Measurements from ENCODE around the gene BYSL. TPM values are rescaled to one million over a fixed set of nuclear protein-coding genes. Genes with fewer than 3 reads are reported as not detected.
A peak's percentile ranks its signal among the peaks of the same experiment; 100 is the strongest.

BYSL gene
- total and polyA plus RNA-seq, 4 donors = 3.4 to 12.0 (median 7.6) TPM

- Histone ChIP-seq H3K27ac (ENCODE audit: low read depth in 1 of 2, low read length in 2 of 2) (no peak overlapping the region), H3K27me3 (ENCODE audit: control insufficient read depth in 1 of 2, insufficient read depth in 2 of 2, low read length in 1 of 2) (no peaks in the 10 kb centered on the region), H3K4me3 (ENCODE audit: low read length in 2 of 2) (no peak overlapping the region), H3K36me3 (ENCODE audit: control insufficient read depth in 1 of 2, insufficient read depth in 2 of 2, low read length in 1 of 2) (peaks cover 11 to 13% of the 10 kb centered on the region in 2 donors), H3K4me1 (ENCODE audit: control insufficient read depth in 1 of 2, insufficient read depth in 2 of 2, low read length in 2 of 2) (no peaks in the 10 kb centered on the region), H3K9me3 (ENCODE audit: control insufficient read depth, low read length) (no peaks in the 10 kb centered on the region)
- WGBS, 2 donors = 96 to 100% methylated on average over 1 of the region's 1 CpG
- no peak for ATAC-seq (ENCODE audit: low FRiP score)
- no peak for DNase-seq
- intact Hi-C loops (cut with DNase I) = no loop called here
Measured at GRCh38 chr6:41901882-41902519, 19.3 kb upstream of the BYSL start.

- Histone ChIP-seq H3K36me3 (ENCODE audit: control insufficient read depth in 1 of 2, insufficient read depth in 2 of 2, low read length in 1 of 2) (peaks cover 11 to 12% of the 10 kb centered on the region in 2 donors), H3K4me3 (ENCODE audit: low read length in 2 of 2) (no peak overlapping the region), H3K27me3 (ENCODE audit: control insufficient read depth in 1 of 2, insufficient read depth in 2 of 2, low read length in 1 of 2) (no peaks in the 10 kb centered on the region), H3K27ac (ENCODE audit: low read depth in 1 of 2, low read length in 2 of 2) (no peak overlapping the region), H3K9me3 (ENCODE audit: control insufficient read depth, low read length) (no peaks in the 10 kb centered on the region), H3K4me1 (ENCODE audit: control insufficient read depth in 1 of 2, insufficient read depth in 2 of 2, low read length in 2 of 2) (no peaks in the 10 kb centered on the region)
- WGBS, 2 donors = 85 to 92% methylated on average over 1 of the region's 1 CpG
- DNase-seq (no peak), ATAC-seq (ENCODE audit: low FRiP score) (no peak)
- intact Hi-C loops (cut with DNase I) = no loop called here
Measured at GRCh38 chr6:41909727-41910126, 11.6 kb upstream of the BYSL start.

- ATAC-seq (ENCODE audit: low FRiP score) = no peak
- Histone ChIP-seq H3K9me3 (ENCODE audit: control insufficient read depth, low read length) (no peaks in the 10 kb centered on the region), H3K4me3 (ENCODE audit: low read length in 2 of 2) (no peak overlapping the region), H3K36me3 (ENCODE audit: control insufficient read depth in 1 of 2, insufficient read depth in 2 of 2, low read length in 1 of 2) (peaks cover 3% of the 10 kb centered on the region in 2 donors), H3K27me3 (ENCODE audit: control insufficient read depth in 1 of 2, insufficient read depth in 2 of 2, low read length in 1 of 2) (no peaks in the 10 kb centered on the region), H3K27ac (ENCODE audit: low read depth in 1 of 2, low read length in 2 of 2) (no peak overlapping the region), H3K4me1 (ENCODE audit: control insufficient read depth in 1 of 2, insufficient read depth in 2 of 2, low read length in 2 of 2) (no peaks in the 10 kb centered on the region)
- WGBS, 2 donors = 83 to 88% methylated on average over 2 of the region's 2 CpGs
- intact Hi-C loops (cut with DNase I) = no loop called here
- DNase-seq = no peak
Measured at GRCh38 chr6:41914343-41914742, 7.0 kb upstream of the BYSL start.

GRCh38 chr6:41914869-41915530 is 6.3 kb upstream of the BYSL start:
- H3K4me1 ChIP-seq (ENCODE audit: control insufficient read depth in 1 of 2, insufficient read depth in 2 of 2, low read length in 2 of 2) = no peaks in the 10 kb centered on the region
- peaks cover 3% of the 10 kb centered on the region in 2 donors for H3K36me3 ChIP-seq (ENCODE audit: control insufficient read depth in 1 of 2, insufficient read depth in 2 of 2, low read length in 1 of 2)
- no peaks in the 10 kb centered on the region for H3K27me3 ChIP-seq (ENCODE audit: control insufficient read depth in 1 of 2, insufficient read depth in 2 of 2, low read length in 1 of 2)
- H3K4me3 ChIP-seq (ENCODE audit: low read length in 2 of 2) = no peak overlapping the region
- H3K9me3 ChIP-seq (ENCODE audit: control insufficient read depth, low read length) = no peaks in the 10 kb centered on the region
- WGBS, 2 donors = 89 to 97% methylated on average over 4 of the region's 4 CpGs
- no peak for DNase-seq
- intact Hi-C loops (cut with DNase I) = no loop called here
- no peak for ATAC-seq (ENCODE audit: low FRiP score)
- H3K27ac ChIP-seq (ENCODE audit: low read depth in 1 of 2, low read length in 2 of 2) = no peak overlapping the region

GRCh38 chr6:41917528-41917927 is 3.8 kb upstream of the BYSL start:
- no peak for ATAC-seq (ENCODE audit: low FRiP score)
- no peaks in the 10 kb centered on the region for H3K27me3 ChIP-seq (ENCODE audit: control insufficient read depth in 1 of 2, insufficient read depth in 2 of 2, low read length in 1 of 2)
- H3K36me3 ChIP-seq (ENCODE audit: control insufficient read depth in 1 of 2, insufficient read depth in 2 of 2, low read length in 1 of 2) = peaks cover 3% of the 10 kb centered on the region in 2 donors
- no peak overlapping the region for H3K4me3 ChIP-seq (ENCODE audit: low read length in 2 of 2)
- no peaks in the 10 kb centered on the region for H3K9me3 ChIP-seq (ENCODE audit: control insufficient read depth, low read length)
- intact Hi-C loops (cut with DNase I) = no loop called here
- H3K4me1 ChIP-seq (ENCODE audit: control insufficient read depth in 1 of 2, insufficient read depth in 2 of 2, low read length in 2 of 2) = peaks cover 0 to 6% of the 10 kb centered on the region in 2 donors
- no peak for DNase-seq
- 46 to 48% methylated on average over 4 of the region's 4 CpGs for WGBS, 2 donors
- no peak overlapping the region for H3K27ac ChIP-seq (ENCODE audit: low read depth in 1 of 2, low read length in 2 of 2)

GRCh38 chr6:41921712-41921998 is 356 bp downstream of the BYSL start:
- no peaks in the 10 kb centered on the region for H3K27me3 ChIP-seq (ENCODE audit: control insufficient read depth in 1 of 2, insufficient read depth in 2 of 2, low read length in 1 of 2)
- H3K4me3 ChIP-seq (ENCODE audit: low read length in 2 of 2) = peak overlapping the region; percentile 52 to 90
- 0 to 1% methylated on average over 20 of the region's 20 CpGs for WGBS, 2 donors
- no peaks in the 10 kb centered on the region for H3K36me3 ChIP-seq (ENCODE audit: control insufficient read depth in 1 of 2, insufficient read depth in 2 of 2, low read length in 1 of 2)
- DNase-seq = no peak
- H3K4me1 ChIP-seq (ENCODE audit: control insufficient read depth in 1 of 2, insufficient read depth in 2 of 2, low read length in 2 of 2) = peaks cover 0 to 7% of the 10 kb centered on the region in 2 donors
- ATAC-seq (ENCODE audit: low FRiP score) = no peak
- intact Hi-C loops (cut with DNase I) = loop anchor here (1.0 to 10.0 kb wide), 3 partner anchors 18 to 293 kb away; partner anchors contain the start of genes TOMM6 (in 2 of the 2) and MRPS10 (in 1 of the 2)
- no peaks in the 10 kb centered on the region for H3K9me3 ChIP-seq (ENCODE audit: control insufficient read depth, low read length)
- H3K27ac ChIP-seq (ENCODE audit: low read depth in 1 of 2, low read length in 2 of 2) = no peak overlapping the region

GRCh38 chr6:41922154-41922553 is 855 bp downstream of the BYSL start:
- no peaks in the 10 kb centered on the region for H3K9me3 ChIP-seq (ENCODE audit: control insufficient read depth, low read length)
- no peak overlapping the region for H3K27ac ChIP-seq (ENCODE audit: low read depth in 1 of 2, low read length in 2 of 2)
- DNase-seq (no peak), ATAC-seq (ENCODE audit: low FRiP score) (no peak)
- H3K27me3 ChIP-seq (ENCODE audit: control insufficient read depth in 1 of 2, insufficient read depth in 2 of 2, low read length in 1 of 2) = no peaks in the 10 kb centered on the region
- H3K36me3 ChIP-seq (ENCODE audit: control insufficient read depth in 1 of 2, insufficient read depth in 2 of 2, low read length in 1 of 2) = peaks cover 0 to under 1% of the 10 kb centered on the region in 2 donors
- 8 to 9% methylated on average over 7 of the region's 7 CpGs for WGBS, 2 donors
- intact Hi-C loops (cut with DNase I) = loop anchor here in 1 of 2 donors (10.0 kb wide), 1 partner anchor 293 kb away; the partner anchor contains the start of gene MRPS10
- H3K4me1 ChIP-seq (ENCODE audit: control insufficient read depth in 1 of 2, insufficient read depth in 2 of 2, low read length in 2 of 2) = peaks cover 0 to 7% of the 10 kb centered on the region in 2 donors
- peak overlapping the region; percentile 52 to 90 for H3K4me3 ChIP-seq (ENCODE audit: low read length in 2 of 2)

GRCh38 chr6:41927253-41927652 is 6.0 kb downstream of the BYSL start:
- Histone ChIP-seq H3K27ac (ENCODE audit: low read depth in 1 of 2, low read length in 2 of 2) (no peak overlapping the region), H3K9me3 (ENCODE audit: control insufficient read depth, low read length) (no peaks in the 10 kb centered on the region), H3K4me1 (ENCODE audit: control insufficient read depth in 1 of 2, insufficient read depth in 2 of 2, low read length in 2 of 2) (peaks cover 0 to 3% of the 10 kb centered on the region in 2 donors), H3K4me3 (ENCODE audit: low read length in 2 of 2) (no peak overlapping the region), H3K27me3 (ENCODE audit: control insufficient read depth in 1 of 2, insufficient read depth in 2 of 2, low read length in 1 of 2) (no peaks in the 10 kb centered on the region), H3K36me3 (ENCODE audit: control insufficient read depth in 1 of 2, insufficient read depth in 2 of 2, low read length in 1 of 2) (peaks cover 0 to 7% of the 10 kb centered on the region in 2 donors)
- intact Hi-C loops (cut with DNase I) = loop anchor here in 1 of 2 donors (10.0 kb wide), 1 partner anchor 288 kb away; the partner anchor contains the start of gene MRPS10
- 76 to 88% methylated on average over 6 of the region's 6 CpGs for WGBS, 2 donors
- DNase-seq (no peak), ATAC-seq (ENCODE audit: low FRiP score) (no peak)

- H3K27me3 ChIP-seq (ENCODE audit: control insufficient read depth in 1 of 2, insufficient read depth in 2 of 2, low read length in 1 of 2) = no peaks in the 10 kb centered on the region
- H3K9me3 ChIP-seq (ENCODE audit: control insufficient read depth, low read length) = no peaks in the 10 kb centered on the region
- DNase-seq (no peak), ATAC-seq (ENCODE audit: low FRiP score) (no peak)
- no peak overlapping the region for H3K27ac ChIP-seq (ENCODE audit: low read depth in 1 of 2, low read length in 2 of 2)
- WGBS, 2 donors = 87 to 89% methylated on average over 6 of the region's 6 CpGs
- intact Hi-C loops (cut with DNase I) = loop anchor here in 1 of 2 donors (10.0 kb wide), 1 partner anchor 285 kb away; the partner anchor contains the start of gene MRPS10
- H3K36me3 ChIP-seq (ENCODE audit: control insufficient read depth in 1 of 2, insufficient read depth in 2 of 2, low read length in 1 of 2) = peaks cover 0 to 7% of the 10 kb centered on the region in 2 donors
- H3K4me3 ChIP-seq (ENCODE audit: low read length in 2 of 2) = no peak overlapping the region
- H3K4me1 ChIP-seq (ENCODE audit: control insufficient read depth in 1 of 2, insufficient read depth in 2 of 2, low read length in 2 of 2) = no peaks in the 10 kb centered on the region
Measured at GRCh38 chr6:41929924-41930323, 8.6 kb downstream of the BYSL start.

Data from aorta (tissue), 5 donors.